Fibroblast of lung (primary cell): ENCODE data around the gene PUM2. TPM values are rescaled to one million over a fixed set of nuclear protein-coding genes. Genes with fewer than 3 reads are reported as not detected.

Experiments
- DNase-seq, 2 donors: peaks; one replicate each; pipeline versions ENCODE4 v3.0.0 to v3.0.0-alpha.2; 2010; ENCODE audit warnings: low read depth in 2 of 2
- H2AFZ ChIP-seq: 2 replicates; pipeline ENCODE4 v1.5.1; 2012; ENCODE audit warnings: low read length, control low read depth, inconsistent platforms
- H3K27ac ChIP-seq: 2 replicates; pipeline ENCODE4 v1.5.1; 2011; ENCODE audit warnings: low read length, control low read depth; ENCODE audit not compliant: insufficient read depth
- H3K27me3 ChIP-seq: 2 replicates; pipeline ENCODE4 v1.5.1; 2011; ENCODE audit warnings: mild to moderate bottlenecking, low read length; ENCODE audit not compliant: control insufficient read depth, insufficient read depth
- H3K36me3 ChIP-seq: 2 replicates; pipeline ENCODE4 v1.5.1; 2011; ENCODE audit warnings: low read length; ENCODE audit not compliant: control insufficient read depth, insufficient read depth
- H3K4me1 ChIP-seq: 2 replicates; pipeline ENCODE4 v1.5.1; 2011; ENCODE audit warnings: low read length; ENCODE audit not compliant: control insufficient read depth, insufficient read depth; ENCODE audit errors: extremely low read depth
- H3K4me2 ChIP-seq: 2 replicates; pipeline ENCODE4 v1.5.1; 2011; ENCODE audit warnings: low read length, control low read depth; ENCODE audit not compliant: insufficient read depth; ENCODE audit errors: extremely low read depth
- H3K4me3 ChIP-seq, 4 experiments: fragments of 200-600 bp in 1 of 4; sonication (generic) in 1 of 4; replicated peaks in 1 of 4; 2 replicates each; pipeline ENCODE4 v1.5.1; 2011 to 2016; ENCODE audit warnings: low read length in 4 of 4, low read depth in 3 of 4, mild to moderate bottlenecking in 3 of 4, control low read depth in 2 of 4, inconsistent platforms in 1 of 4, mixed read lengths in 1 of 4; ENCODE audit not compliant: insufficient read depth in 1 of 4; ENCODE audit errors: control extremely low read depth in 1 of 4
- H3K79me2 ChIP-seq: 2 replicates; pipeline ENCODE4 v1.5.1; 2012; ENCODE audit warnings: mild to moderate bottlenecking, low read length, inconsistent platforms; ENCODE audit not compliant: control insufficient read depth, insufficient read depth
- H3K9ac ChIP-seq: 2 replicates; pipeline ENCODE4 v1.5.1; 2011; ENCODE audit warnings: mild to moderate bottlenecking, low read length, control low read depth; ENCODE audit not compliant: insufficient read depth
- H3K9me3 ChIP-seq: 2 replicates; pipeline ENCODE4 v1.5.1; 2012; ENCODE audit warnings: low read depth, low read length; ENCODE audit not compliant: control insufficient read depth, insufficient read depth
- H4K20me1 ChIP-seq: 2 replicates; pipeline ENCODE4 v1.5.1; 2011; ENCODE audit warnings: low read length; ENCODE audit not compliant: control insufficient read depth, insufficient read depth; ENCODE audit errors: extremely low read depth
- EZH2 ChIP-seq: IDR thresholded peaks from 2 replicates; pipeline ENCODE4 v1.5.1; 2012; ENCODE audit warnings: low read length, control low read depth, mild to moderate bottlenecking; ENCODE audit errors: missing control alignments
- polyA plus RNA-seq, 2 donors: library from polyadenylated mRNA; depleted of rRNA in 1 of 2; stranded (reverse) in 1 of 2; unstranded in 1 of 2; fragments of >200 nt; gene quantifications; 2 replicates each; pipeline ENCODE4 v1.2.1, GENCODE V29; 2011 to 2012; ENCODE audit warnings: missing spikeins in 1 of 2
- total RNA-seq: library from RNA; depleted of rRNA; stranded (reverse); fragments of >200 nt; gene quantifications from 2 replicates; pipeline ENCODE4 v1.2.1, GENCODE V29; 2014
- TF ChIP-seq, protein P1 (sequence below), 2 donors: IDR thresholded peaks in 1 of 2; conservative IDR thresholded peaks in 1 of 2; 1 replicate in 1 of 2; 2 replicates in 1 of 2; pipeline ENCODE4 v1.5.1; 2011 to 2012; ENCODE audit warnings: low read length in 2 of 2, control low read depth in 1 of 2, inconsistent platforms in 1 of 2, low read depth in 1 of 2, mild to moderate bottlenecking in 1 of 2

Gene PUM2
- total and polyA plus RNA-seq, 2 donors (not counting 1 experiment from before 2014, with no cell fraction given): 48.2 to 54.2 TPM

DNA sequence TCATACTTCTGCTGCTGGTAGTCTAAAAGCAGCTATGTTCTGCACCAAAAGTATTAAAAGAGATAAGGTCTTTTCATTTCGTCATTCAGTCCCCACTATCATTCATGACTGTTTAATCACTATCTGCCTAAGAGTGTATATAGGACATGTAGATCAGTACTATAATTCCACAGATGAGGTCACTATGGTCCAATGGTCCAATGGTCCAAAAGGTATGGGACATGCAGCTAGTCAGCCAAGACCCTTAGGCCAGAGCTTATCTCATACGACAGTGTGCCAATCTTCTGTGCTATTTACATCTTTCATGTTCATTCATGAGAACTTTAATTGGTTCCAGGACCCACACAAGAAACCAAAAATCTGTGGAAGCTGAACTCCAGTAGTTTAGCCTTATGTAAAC, 83.1 kb downstream of the PUM2 start:
- Histone ChIP-seq H3K4me3 (no peak overlapping the region), H2AFZ (no peak overlapping the region), H3K9me3 (no peaks in the 10 kb centered on the region), H3K4me1 (no peaks in the 10 kb centered on the region), H3K27ac (no peak overlapping the region), H3K79me2 (no peaks in the 10 kb centered on the region), H3K4me2 (no peak overlapping the region), H3K9ac (no peak overlapping the region), H4K20me1 (no peaks in the 10 kb centered on the region), H3K36me3 (peaks cover 1% of the 10 kb centered on the region), H3K27me3 (no peaks in the 10 kb centered on the region)
- TF ChIP-seq, protein P1, sequence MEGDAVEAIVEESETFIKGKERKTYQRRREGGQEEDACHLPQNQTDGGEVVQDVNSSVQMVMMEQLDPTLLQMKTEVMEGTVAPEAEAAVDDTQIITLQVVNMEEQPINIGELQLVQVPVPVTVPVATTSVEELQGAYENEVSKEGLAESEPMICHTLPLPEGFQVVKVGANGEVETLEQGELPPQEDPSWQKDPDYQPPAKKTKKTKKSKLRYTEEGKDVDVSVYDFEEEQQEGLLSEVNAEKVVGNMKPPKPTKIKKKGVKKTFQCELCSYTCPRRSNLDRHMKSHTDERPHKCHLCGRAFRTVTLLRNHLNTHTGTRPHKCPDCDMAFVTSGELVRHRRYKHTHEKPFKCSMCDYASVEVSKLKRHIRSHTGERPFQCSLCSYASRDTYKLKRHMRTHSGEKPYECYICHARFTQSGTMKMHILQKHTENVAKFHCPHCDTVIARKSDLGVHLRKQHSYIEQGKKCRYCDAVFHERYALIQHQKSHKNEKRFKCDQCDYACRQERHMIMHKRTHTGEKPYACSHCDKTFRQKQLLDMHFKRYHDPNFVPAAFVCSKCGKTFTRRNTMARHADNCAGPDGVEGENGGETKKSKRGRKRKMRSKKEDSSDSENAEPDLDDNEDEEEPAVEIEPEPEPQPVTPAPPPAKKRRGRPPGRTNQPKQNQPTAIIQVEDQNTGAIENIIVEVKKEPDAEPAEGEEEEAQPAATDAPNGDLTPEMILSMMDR (conservative IDR thresholded peaks at IDR 0.05 in 1 of 2, IDR thresholded peaks at IDR 0.05 in 1 of 2; ENCODE audit: low read depth in 1 of 2, low read length in 2 of 2): no peak
- TF ChIP-seq EZH2: no peak
- DNase-seq: no peak

DNA sequence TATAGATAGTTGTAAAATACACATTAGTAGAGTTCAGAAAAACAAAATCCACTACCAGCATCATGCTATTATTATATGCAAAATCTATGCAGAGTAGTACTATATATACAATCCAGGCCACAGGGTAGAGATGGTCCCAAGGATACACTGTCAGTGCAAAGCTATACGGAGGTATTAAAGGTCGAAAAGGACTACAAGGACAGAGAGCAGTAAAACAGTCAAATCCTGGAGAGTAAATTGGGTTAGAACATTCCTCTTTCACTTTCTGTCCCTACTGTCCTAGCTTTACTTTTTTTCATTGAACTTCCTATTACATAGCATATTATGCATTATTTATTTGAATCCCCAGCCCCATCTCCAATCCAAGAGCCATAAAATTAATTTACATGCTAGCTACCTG, 86.0 kb downstream of the PUM2 start:
- H4K20me1 ChIP-seq: no peaks in the 10 kb centered on the region
- H3K9ac ChIP-seq: no peak overlapping the region
- no peaks in the 10 kb centered on the region for H3K9me3 ChIP-seq
- H3K4me3 ChIP-seq: no peak overlapping the region
- no peak overlapping the region for H2AFZ ChIP-seq
- H3K4me2 ChIP-seq: no peak overlapping the region
- H3K27me3 ChIP-seq: no peaks in the 10 kb centered on the region
- no peaks in the 10 kb centered on the region for H3K79me2 ChIP-seq
- TF ChIP-seq, protein P1 (conservative IDR thresholded peaks at IDR 0.05 in 1 of 2, IDR thresholded peaks at IDR 0.05 in 1 of 2; ENCODE audit: low read depth in 1 of 2, low read length in 2 of 2): no peak
- no peak overlapping the region for H3K27ac ChIP-seq
- H3K4me1 ChIP-seq: no peaks in the 10 kb centered on the region
- DNase-seq: no peak
- H3K36me3 ChIP-seq: peaks cover 3% of the 10 kb centered on the region

DNA sequence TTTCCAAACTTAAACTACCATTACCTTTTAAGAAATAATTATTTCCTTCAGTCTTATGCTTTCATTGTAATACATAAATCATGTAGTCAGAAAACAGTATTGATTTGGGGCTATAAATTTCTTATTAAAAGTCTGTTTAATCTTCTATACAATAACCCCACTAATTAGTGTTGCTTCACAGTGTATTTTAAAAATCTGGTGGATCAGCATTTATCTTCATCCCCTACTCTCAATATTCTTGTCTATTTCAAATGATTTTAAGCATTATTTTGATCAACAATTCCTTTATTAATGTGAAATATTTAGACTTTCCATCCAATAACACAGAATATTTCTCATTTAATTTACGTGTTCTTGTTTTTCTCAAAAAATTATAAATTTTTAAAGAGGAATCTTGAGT, 93.2 kb downstream of the PUM2 start:
- DNase-seq: no peak
- Histone ChIP-seq H3K36me3 (peaks cover 18% of the 10 kb centered on the region), H4K20me1 (no peaks in the 10 kb centered on the region), H3K4me2 (no peak overlapping the region), H3K27ac (no peak overlapping the region), H3K4me1 (no peaks in the 10 kb centered on the region), H2AFZ (no peak overlapping the region), H3K27me3 (no peaks in the 10 kb centered on the region), H3K9ac (no peak overlapping the region), H3K9me3 (no peaks in the 10 kb centered on the region), H3K4me3 (no peak overlapping the region), H3K79me2 (no peaks in the 10 kb centered on the region)
- TF ChIP-seq EZH2: no peak
- TF ChIP-seq, protein P1 (conservative IDR thresholded peaks at IDR 0.05 in 1 of 2, IDR thresholded peaks at IDR 0.05 in 1 of 2; ENCODE audit: low read depth in 1 of 2, low read length in 2 of 2): no peak
